ENCODE results near the gene WDR82.

DNA sequence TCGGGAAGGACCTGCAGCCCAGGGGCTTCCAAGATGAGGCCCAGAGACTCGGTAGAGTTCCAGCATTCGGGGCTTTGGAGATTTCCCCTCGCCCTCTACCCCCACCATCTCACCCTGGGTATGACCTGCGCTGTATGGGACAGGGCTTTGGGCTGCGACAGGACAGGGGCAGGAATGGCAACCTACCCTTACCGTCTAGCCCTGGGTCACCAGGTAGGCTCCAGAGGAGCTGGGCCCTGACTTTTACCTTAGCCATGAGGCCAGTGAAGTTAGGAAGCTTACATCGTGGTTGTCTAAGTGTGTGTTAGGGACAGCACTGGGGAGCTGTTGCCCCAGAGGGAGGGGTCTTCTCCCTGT is 32.2 kb downstream of the WDR82 start:
- TF ChIP-seq, protein P1, sequence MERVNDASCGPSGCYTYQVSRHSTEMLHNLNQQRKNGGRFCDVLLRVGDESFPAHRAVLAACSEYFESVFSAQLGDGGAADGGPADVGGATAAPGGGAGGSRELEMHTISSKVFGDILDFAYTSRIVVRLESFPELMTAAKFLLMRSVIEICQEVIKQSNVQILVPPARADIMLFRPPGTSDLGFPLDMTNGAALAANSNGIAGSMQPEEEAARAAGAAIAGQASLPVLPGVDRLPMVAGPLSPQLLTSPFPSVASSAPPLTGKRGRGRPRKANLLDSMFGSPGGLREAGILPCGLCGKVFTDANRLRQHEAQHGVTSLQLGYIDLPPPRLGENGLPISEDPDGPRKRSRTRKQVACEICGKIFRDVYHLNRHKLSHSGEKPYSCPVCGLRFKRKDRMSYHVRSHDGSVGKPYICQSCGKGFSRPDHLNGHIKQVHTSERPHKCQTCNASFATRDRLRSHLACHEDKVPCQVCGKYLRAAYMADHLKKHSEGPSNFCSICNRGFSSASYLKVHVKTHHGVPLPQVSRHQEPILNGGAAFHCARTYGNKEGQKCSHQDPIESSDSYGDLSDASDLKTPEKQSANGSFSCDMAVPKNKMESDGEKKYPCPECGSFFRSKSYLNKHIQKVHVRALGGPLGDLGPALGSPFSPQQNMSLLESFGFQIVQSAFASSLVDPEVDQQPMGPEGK (CRISPR knock-in tag; IDR thresholded peaks at IDR 0.05; ENCODE audit: borderline replicate concordance) = no peak
- TF ChIP-seq ARNTL (CRISPR knock-in tag; IDR thresholded peaks at IDR 0.05; ENCODE audit: borderline replicate concordance, low read depth) (no peak), SNAI2 (CRISPR knock-in tag; IDR thresholded peaks at IDR 0.05) (no peak), ZC3H10 (CRISPR knock-in tag; IDR thresholded peaks at IDR 0.05) (no peak), ZNF8 (CRISPR knock-in tag; IDR thresholded peaks at IDR 0.05) (no peak), RARB (CRISPR knock-in tag; IDR thresholded peaks at IDR 0.05) (no peak), ZFP30 (CRISPR knock-in tag; IDR thresholded peaks at IDR 0.05) (no peak), CREB5 (CRISPR knock-in tag; IDR thresholded peaks at IDR 0.05; ENCODE audit: low read depth) (no peak)
- TF ChIP-seq, protein P2, sequence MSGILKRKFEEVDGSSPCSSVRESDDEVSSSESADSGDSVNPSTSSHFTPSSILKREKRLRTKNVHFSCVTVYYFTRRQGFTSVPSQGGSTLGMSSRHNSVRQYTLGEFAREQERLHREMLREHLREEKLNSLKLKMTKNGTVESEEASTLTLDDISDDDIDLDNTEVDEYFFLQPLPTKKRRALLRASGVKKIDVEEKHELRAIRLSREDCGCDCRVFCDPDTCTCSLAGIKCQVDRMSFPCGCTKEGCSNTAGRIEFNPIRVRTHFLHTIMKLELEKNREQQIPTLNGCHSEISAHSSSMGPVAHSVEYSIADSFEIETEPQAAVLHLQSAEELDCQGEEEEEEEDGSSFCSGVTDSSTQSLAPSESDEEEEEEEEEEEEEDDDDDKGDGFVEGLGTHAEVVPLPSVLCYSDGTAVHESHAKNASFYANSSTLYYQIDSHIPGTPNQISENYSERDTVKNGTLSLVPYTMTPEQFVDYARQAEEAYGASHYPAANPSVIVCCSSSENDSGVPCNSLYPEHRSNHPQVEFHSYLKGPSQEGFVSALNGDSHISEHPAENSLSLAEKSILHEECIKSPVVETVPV (CRISPR knock-in tag; IDR thresholded peaks at IDR 0.05) = no peak
